ENCODE measurements around the gene KDM2B.

- TF ChIP-seq CTCF (IDR thresholded peaks at IDR 0.05) = no peak
- TF ChIP-seq POLR2A (IDR thresholded peaks at IDR 0.05) = no peak
Measured at GRCh38 chr12:121427556-121428050, 153.2 kb downstream of the KDM2B start.

All from esophagus squamous epithelium (tissue), 4 donors.